HG03432 (cell line): ENCODE data around the gene LIM2.
A peak's percentile ranks its signal among the peaks of the same experiment; 100 is the strongest.

Experiments
- ATAC-seq: cut with Tn5 transposase; IDR thresholded peaks from one replicate; pipeline ENCODE4 v1.9.1; 2021; ENCODE audit warnings: mild to moderate bottlenecking, moderate library complexity; ENCODE audit not compliant: unreplicated experiment

The LIM2 gene

GRCh38 chr19:51341976-51342580 lies 45.7 kb downstream of the LIM2 start, which contains the start of gene VSIG10L:
TSS of gene VSIG10L (minus strand) at chr19:51342139. CDS start at chr19:51342124, 15 bp downstream.
- ATAC-seq: no peak

- no peak for ATAC-seq
These were observed 46.7 kb downstream of the LIM2 start for GRCh38 chr19:51341066-51341465.

- peak; percentile 52 for ATAC-seq
These were observed 47.8 kb downstream of the LIM2 start for GRCh38 chr19:51339687-51340656.

GRCh38 chr19:51339313-51339686 lies 48.5 kb downstream of the LIM2 start:
- no peak for ATAC-seq

- ATAC-seq: peak; percentile 64
These were observed 49.0 kb downstream of the LIM2 start for GRCh38 chr19:51338563-51339312.

- ATAC-seq: no peak
These were observed 49.8 kb downstream of the LIM2 start for GRCh38 chr19:51337861-51338562.

GRCh38 chr19:51337141-51337860 lies 50.5 kb downstream of the LIM2 start:
- no peak for ATAC-seq

GRCh38 chr19:51333836-51334460 lies 53.8 kb downstream of the LIM2 start:
- no peak for ATAC-seq

- no peak for ATAC-seq
These were observed 56.1 kb downstream of the LIM2 start for GRCh38 chr19:51331716-51332115.

GRCh38 chr19:51331193-51331592 lies 56.6 kb downstream of the LIM2 start:
- ATAC-seq: no peak

GRCh38 chr19:51330366-51330765 lies 57.4 kb downstream of the LIM2 start:
- ATAC-seq: no peak
